ENCODE measurements around the gene DLGAP5.

- TF ChIP-seq FOXM1 (IDR thresholded peaks at IDR 0.05; ENCODE audit: borderline replicate concordance, low read depth) (no peak), MAX (IDR thresholded peaks at IDR 0.05) (no peak), REST (IDR thresholded peaks at IDR 0.05; ENCODE audit: low read depth) (no peak), EP300 (IDR thresholded peaks at IDR 0.05; ENCODE audit: borderline replicate concordance) (no peak), TAF1 (IDR thresholded peaks at IDR 0.05; ENCODE audit: low read depth) (no peak), CEBPB (IDR thresholded peaks at IDR 0.05) (no peak), NFIC (IDR thresholded peaks at IDR 0.05) (no peak), RAD21 (IDR thresholded peaks at IDR 0.05; ENCODE audit: low read depth) (no peak)
These were observed 3.4 kb upstream of the DLGAP5 start for GRCh38 chr14:55194656-55195355.
